K562 (cell line): ENCODE data around the gene HOXA9. TPM values are rescaled to one million over a fixed set of nuclear protein-coding genes. Genes with fewer than 3 reads are reported as not detected.

ENCODE experiments used
- ATAC-seq: fragments of 200-7000 bp; cut with Tn5 transposase; 3 replicates; pipeline ENCODE4 v1.9.1; 2020; ENCODE audit warnings: moderate library complexity
- BruUV-seq: library from RNA; stranded (reverse); fragments of 400-500 nt; replicated peaks from 2 replicates; lab custom pipeline; 2021; lab: Mats Ljungman, UMichigan
- CTCF ChIA-PET: fragments of 300-600 bp; formaldehyde crosslinking; extraction: SDS; loops from one replicate; lab custom pipeline; 2021; ENCODE audit warnings: low intra/inter-chr PET ratio; lab: Yijun Ruan, JAX
- POLR2A ChIA-PET: fragments of 300-600, 350-650 bp; sonication (Branson Sonifier 250); formaldehyde crosslinking; extraction: SDS; loops from one replicate; lab custom pipeline; 2021; ENCODE audit warnings: antibody characterized with exemption, inconsistent platforms; lab: Yijun Ruan, JAX
- DNase-seq, 4 experiments: peaks; one replicate each; pipeline versions ENCODE4 v3.0.0 to v3.0.0-alpha.2; 2011 to 2018; ENCODE audit warnings: low spot score in 3 of 4, mixed read lengths in 3 of 4; ENCODE audit errors: extremely low read depth in 1 of 4
- FAIRE-seq: peaks from 2 replicates; lab custom pipeline; 2011; peaks lifted over from hg19 to GRCh38; lab: Jason Lieb, UNC
- H2AFZ ChIP-seq: 2 replicates; pipeline ENCODE4 v1.6.0; 2011; ENCODE audit warnings: low read depth, low read length, control low read depth, inconsistent platforms
- H3K27ac ChIP-seq: fragments of 200-600 bp; 3 replicates; pipeline ENCODE4 v1.8.0; 2011; ENCODE audit warnings: low read depth, mild to moderate bottlenecking, control low read depth, inconsistent platforms, low read length, moderate library complexity, mixed read lengths; ENCODE audit errors: extremely low read depth
- H3K27me3 ChIP-seq, 2 experiments: fragments of 300-600 bp in 1 of 2; 2 replicates in 1 of 2; 3 replicates in 1 of 2; pipeline versions ENCODE4 v1.6.0 to v1.8.0; 2011; ENCODE audit warnings: inconsistent platforms in 2 of 2, low read length in 2 of 2, mild to moderate bottlenecking in 1 of 2, mixed read lengths in 1 of 2, moderate library complexity in 1 of 2; ENCODE audit not compliant: control insufficient read depth in 2 of 2, insufficient read depth in 2 of 2
- H3K36me3 ChIP-seq: fragments of 300-600 bp; 3 replicates; pipeline ENCODE4 v1.8.0; 2011; ENCODE audit warnings: mild to moderate bottlenecking, low read length, inconsistent platforms; ENCODE audit not compliant: control insufficient read depth, insufficient read depth
- H3K4me1 ChIP-seq, 2 experiments: fragments of 200-600 bp in 1 of 2; replicated peaks in 1 of 2; 2 replicates in 1 of 2; 3 replicates in 1 of 2; pipeline versions ENCODE4 v1.5.1 to v1.8.0; 2011; ENCODE audit warnings: inconsistent platforms in 2 of 2, low read length in 2 of 2, mild to moderate bottlenecking in 1 of 2, mixed read lengths in 1 of 2, moderate library complexity in 1 of 2; ENCODE audit not compliant: control insufficient read depth in 2 of 2, insufficient read depth in 2 of 2
- H3K4me2 ChIP-seq: 2 replicates; pipeline ENCODE4 v1.6.1; 2011; ENCODE audit warnings: low read length, control low read depth, inconsistent platforms, mixed read lengths; ENCODE audit not compliant: insufficient read depth
- H3K4me3 ChIP-seq: fragments of 200-600 bp; sonication (generic), shearing (Covaris generic); 2 replicates; pipeline ENCODE4 v1.5.1; 2016; ENCODE audit warnings: control low read depth, inconsistent platforms
- H3K79me2 ChIP-seq: fragments of 200-600 bp; 3 replicates; pipeline ENCODE4 v1.8.0; 2011; ENCODE audit warnings: low read length, inconsistent platforms; ENCODE audit not compliant: control insufficient read depth, insufficient read depth
- H3K9ac ChIP-seq, 2 experiments: 2 replicates each; pipeline versions ENCODE4 v1.6.0 to v1.6.1; 2011; ENCODE audit warnings: low read depth in 2 of 2, low read length in 2 of 2, control low read depth in 1 of 2, inconsistent platforms in 1 of 2, mild to moderate bottlenecking in 1 of 2, mixed read lengths in 1 of 2; ENCODE audit not compliant: insufficient read depth in 1 of 2
- H3K9me1 ChIP-seq: one replicate; pipeline ENCODE4 v1.6.0; 2011; ENCODE audit warnings: inconsistent platforms, mild to moderate bottlenecking, low read length, moderate library complexity; ENCODE audit not compliant: control insufficient read depth, insufficient read depth
- H3K9me3 ChIP-seq: replicated peaks from 2 replicates; pipeline ENCODE4 v1.5.1; 2011; ENCODE audit warnings: low read depth, low read length, inconsistent platforms; ENCODE audit not compliant: control insufficient read depth, insufficient read depth
- H4K20me1 ChIP-seq: replicated peaks from 2 replicates; pipeline ENCODE4 v1.6.1; 2011; ENCODE audit warnings: low read length, inconsistent platforms, mixed read lengths; ENCODE audit not compliant: control insufficient read depth, insufficient read depth
- CBFA2T3 ChIP-seq: fragments of 450-650 bp; IDR thresholded peaks from 2 replicates; pipeline ENCODE4 v1.6.1; 2017
- CHD4 ChIP-seq: fragments of 200-600 bp; sonication (generic); IDR thresholded peaks from 3 replicates; pipeline ENCODE4 v1.6.1; 2012; ENCODE audit warnings: low read depth, mild to moderate bottlenecking, mixed read lengths, low read length, inconsistent platforms; ENCODE audit not compliant: insufficient read depth, insufficient replicate concordance, poor library complexity, severe bottlenecking
- CTBP1 ChIP-seq: fragments of 450-650 bp; IDR thresholded peaks from 2 replicates; pipeline ENCODE4 v1.6.1; 2016; ENCODE audit warnings: borderline replicate concordance
- GTF2E2 ChIP-seq: fragments of 200-800 bp; sonication (Bioruptor generic); IDR thresholded peaks from 2 replicates; pipeline ENCODE4 v1.6.1; 2016; ENCODE audit warnings: missing genetic modification characterization, missing compliant biosample characterization
- GTF2F1 ChIP-seq: IDR thresholded peaks from 2 replicates; pipeline ENCODE4 v1.6.1; 2011; ENCODE audit warnings: low read depth, low read length, improper control_type of control experiment
- MAFG ChIP-seq: fragments of 450-650 bp; conservative IDR thresholded peaks from 2 replicates; pipeline ENCODE4 v1.6.1; 2016; ENCODE audit warnings: missing genetic modification characterization, missing compliant biosample characterization
- MCM7 ChIP-seq, 2 experiments: fragments of 450-650 bp; IDR thresholded peaks; 2 replicates each; pipeline ENCODE4 v1.6.1; 2016 to 2018
- MYNN ChIP-seq, 2 experiments: sonication (generic); formaldehyde crosslinking in 1 of 2; IDR thresholded peaks; 2 replicates each; pipeline versions ENCODE4 v1.5.0 to v1.6.1; 2016 to 2020; ENCODE audit warnings: antibody characterized with exemption in 1 of 2, missing genetic modification reagents in 1 of 2
- NR2C2 ChIP-seq, 2 experiments: fragments of 200-800 bp in 1 of 2; sonication (Bioruptor generic) in 1 of 2; sonication (generic) in 1 of 2; formaldehyde crosslinking in 1 of 2; IDR thresholded peaks; 2 replicates each; pipeline versions ENCODE4 v1.6.1 to v1.8.0; 2016 to 2022; ENCODE audit warnings: mild to moderate bottlenecking in 1 of 2, missing compliant biosample characterization in 1 of 2, missing genetic modification characterization in 1 of 2, missing genetic modification reagents in 1 of 2
- PATZ1 ChIP-seq: fragments of 250-450 bp; sonication (Bioruptor Pico); IDR thresholded peaks from 2 replicates; pipeline ENCODE4 v1.5.0; 2020; ENCODE audit warnings: mild to moderate bottlenecking, borderline replicate concordance
- RFX7 ChIP-seq: fragments of 250-450 bp; sonication (Bioruptor Pico); IDR thresholded peaks from 2 replicates; pipeline ENCODE4 v1.5.1; 2021; ENCODE audit warnings: mild to moderate bottlenecking
- SFPQ ChIP-seq: fragments of 200-400 bp; formaldehyde crosslinking; IDR thresholded peaks from 2 replicates; pipeline ENCODE4 v1.6.1; 2017; ENCODE audit warnings: mild to moderate bottlenecking, low read depth, low read length, moderate library complexity
- TCFL5 ChIP-seq: fragments of 250-450 bp; sonication (Bioruptor Pico); conservative IDR thresholded peaks from 2 replicates; pipeline ENCODE4 v1.6.1; 2021; ENCODE audit warnings: mild to moderate bottlenecking, moderate library complexity, matching md5 sums
- USF1 ChIP-seq: sonication (generic); formaldehyde crosslinking; IDR thresholded peaks from 2 replicates; pipeline ENCODE4 v1.9.0; 2022; ENCODE audit warnings: mild to moderate bottlenecking, missing genetic modification reagents
- ZNF175 ChIP-seq: fragments of 200-800 bp; sonication (Bioruptor generic); IDR thresholded peaks from 2 replicates; pipeline ENCODE4 v1.6.1; 2016; ENCODE audit warnings: low read depth, mild to moderate bottlenecking, missing genetic modification characterization, missing compliant biosample characterization
- WGBS: fragments of 100-300 bp; shearing (Covaris generic); methylation state at CpG from one replicate; pipeline ENCODE4 v1.1.6; 2016; ENCODE audit warnings: low coverage, mixed read lengths; ENCODE audit not compliant: insufficient coverage; ENCODE audit errors: missing lambda C conversion rate; 5-methylcytosine and 5-hydroxymethylcytosine counted together
- in situ Hi-C: fragments of 300-500 bp; cut with MboI; formaldehyde crosslinking; loops from 4 replicates; pipeline ENCODE4 v1.15.0; 2018; ENCODE audit warnings: inconsistent platforms, mixed read lengths
- intact Hi-C: fragments of 100-400 bp; cut with micrococcal nuclease; formaldehyde crosslinking; loops from 2 replicates; pipeline ENCODE4 v1.14.2; 2022
- polyA plus RNA-seq, 8 experiments: library from polyadenylated mRNA; depleted of rRNA in 4 of 8; stranded (reverse) in 5 of 8; unstranded in 3 of 8; fragments of >200 nt; fragmentation: Nextera tagmentation in 2 of 8; fragmentation: Illumina TruSeq in 1 of 8; extraction: Ambion mirVana in 2 of 8; extraction: Trizol in 1 of 8; gene quantifications; 2 replicates each; pipeline versions ENCODE4 v1.2.1 to v1.2.3, GENCODE V29; 2011 to 2014; ENCODE audit warnings: inconsistent platforms in 1 of 8, missing spikeins in 1 of 8
- total RNA-seq, 7 experiments: library from RNA; depleted of rRNA in 6 of 7; stranded (reverse); fragments of >200 nt in 6 of 7; fragmentation: Illumina TruSeq in 2 of 7; extraction: Trizol in 2 of 7; gene quantifications; 2 replicates each; pipeline versions ENCODE4 v1.2.1 to v1.2.3, GENCODE V29; 2011 to 2021; ENCODE audit warnings: low replicate concordance in 1 of 7

Gene HOXA9
- total and polyA plus RNA-seq, 9 of the 15 experiments (the other 6 are each of a cell fraction or from before 2014, with no cell fraction given), result not detected

- Histone ChIP-seq H3K27ac (no peak overlapping the region), H3K4me3 (no peak overlapping the region), H4K20me1 (peaks cover 9% of the 10 kb centered on the region; the same call in 1 of the 2 replicates), H3K36me3 (no peaks in the 10 kb centered on the region), H3K9ac (no peak overlapping the region), H3K4me1 (peaks cover 0 to 20% of the 10 kb centered on the region in 2 experiments; a peak in 2 of 5 replicates), H2AFZ (no peak overlapping the region), H3K4me2 (no peak overlapping the region), H3K9me1 (no peaks in the 10 kb centered on the region), H3K79me2 (no peaks in the 10 kb centered on the region), H3K9me3 (no peaks in the 10 kb centered on the region), H3K27me3 (peaks cover 45 to 71% of the 10 kb centered on the region in 2 experiments)
- DNase-seq, result no peak
- ATAC-seq, result peak; percentile 19; the same call in 1 of the 3 replicates
- 2% methylated on average over 11 of the region's 11 CpGs for WGBS
- POLR2A ChIA-PET, result interaction anchor here (0.6 to 0.7 kb wide), 3 partner anchors 33 to 217 kb away, joined by 3 to 4 read pairs (median 3); no protein-coding TSS in a partner anchor
- CTCF ChIA-PET, result no interaction called here
- BruUV-seq, result no TSS peak
- no peak for FAIRE-seq
- in situ Hi-C loops, result loop anchor here (10.0 kb wide), 2 partner anchors 365 to 565 kb away; no protein-coding TSS in a partner anchor
- intact Hi-C loops, result loop anchor here (2.0 to 5.0 kb wide), 2 partner anchors 367 to 453 kb away; partner anchors contain the start of gene HIBADH
- no peak for TF ChIP-seq RFX7
- TF ChIP-seq USF1 (CRISPR knock-in tag), result no peak
- TF ChIP-seq CBFA2T3, result no peak
- TF ChIP-seq MAFG, result no peak
- TF ChIP-seq CHD4, result no peak
- no peak for TF ChIP-seq MYNN (IDR thresholded peaks at IDR 0.05)
- no peak for TF ChIP-seq MYNN (CRISPR knock-in tag; IDR thresholded peaks at IDR 0.05)
- TF ChIP-seq MCM7 (IDR thresholded peaks at IDR 0.05), result no peak
- no peak for TF ChIP-seq CTBP1
- no peak for TF ChIP-seq GTF2F1
- TF ChIP-seq SFPQ, result no peak
- TF ChIP-seq TCFL5 (CRISPR knock-in tag), result no peak
- no peak for TF ChIP-seq PATZ1 (CRISPR knock-in tag)
- no peak for TF ChIP-seq NR2C2 (CRISPR knock-in tag; IDR thresholded peaks at IDR 0.05)
- no peak for TF ChIP-seq NR2C2 (tag; IDR thresholded peaks at IDR 0.05)
- TF ChIP-seq GTF2E2 (tag), result no peak
- TF ChIP-seq ZNF175 (CRISPR knock-in tag), result no peak
Measured at GRCh38 chr7:27209933-27210440, 44.6 kb upstream of the HOXA9 start.
